ENCODE results near the gene PAGE2. TPM values are rescaled to one million over a fixed set of nuclear protein-coding genes. Genes with fewer than 3 reads are reported as not detected.
"Not testable (repeated sequence)": the region's sequence is repeated elsewhere in the genome, so short reads cannot be mapped to it uniquely, and the experiment has no call there.

PAGE2 gene
- total and polyA plus RNA-seq, 2 of the 13 experiments (the other 11 are each of a cell fraction or from before 2014, with no cell fraction given) = not detected

- 0% methylated on average over 1 of the region's 1 CpG for WGBS (ENCODE audit: low lambda C conversion rate)
- ChIA-PET CTCF (ENCODE audit: low intra/inter-chr PET ratio, low total read pairs) (interaction anchor here (1.1 to 1.6 kb wide), 3 partner anchors 76 to 1113 kb away, joined by 4 to 6 read pairs (median 6); no protein-coding TSS in a partner anchor), POLR2A (no interaction called here)
- intact Hi-C loops (cut with micrococcal nuclease; ENCODE audit: unreplicated experiment) = loop anchor here (1.0 kb wide), 3 partner anchors 25 to 208 kb away; no protein-coding TSS in a partner anchor
- H2AFZ ChIP-seq (ENCODE audit: low read length) = no peak overlapping the region
- H3K27me3 ChIP-seq (ENCODE audit: control insufficient read depth in 1 of 2, insufficient read depth in 2 of 2, low read length in 2 of 2) = no peaks in the 10 kb centered on the region
- H3K4me3 ChIP-seq (replicated peaks in 1 of 3; ENCODE audit: insufficient read depth in 1 of 3, low read depth in 2 of 3, low read length in 3 of 3) = no peak overlapping the region
- in situ Hi-C loops (cut with HindIII; ENCODE audit: extremely low pct_ligation_motif_present, low pct_unique_long_range_greater_than_20kb) = loop anchor here (10.0 to 25.0 kb wide), 2 partner anchors 210 to 577 kb away; partner anchors contain the start of gene RRAGB
- no peak overlapping the region for H3K27ac ChIP-seq (ENCODE audit: extremely low read length, insufficient read depth, low read length)
- H3K9me3 ChIP-seq (ENCODE audit: low read length) = no peaks in the 10 kb centered on the region
- no peaks in the 10 kb centered on the region for H3K79me2 ChIP-seq (ENCODE audit: insufficient read depth, low read length)
- ATAC-seq (peak; percentile 69), FAIRE-seq (peak; percentile 52), DNase-seq (ENCODE audit: low spot score) (peak; percentile 39)
- no peak overlapping the region for H3K9ac ChIP-seq (ENCODE audit: insufficient read depth, low read depth, low read length)
- BruUV-seq (replicated peaks) = no TSS peak
- no peaks in the 10 kb centered on the region; the same call in 1 of the 2 replicates for H3K4me1 ChIP-seq (ENCODE audit: insufficient read depth, low read length)
- H3K4me2 ChIP-seq (ENCODE audit: low read depth, low read length) = no peak overlapping the region
- peak; percentile 82 for TF ChIP-seq CTCF (CRISPR knock-in tag; IDR thresholded peaks at IDR 0.05)
- TF ChIP-seq IKZF5 (CRISPR knock-in tag; IDR thresholded peaks at IDR 0.05) = no peak
- TF ChIP-seq RFXAP (CRISPR knock-in tag; IDR thresholded peaks at IDR 0.05; ENCODE audit: borderline replicate concordance) = no peak
- TF ChIP-seq MTA3 (CRISPR knock-in tag; IDR thresholded peaks at IDR 0.05) = no peak
- peak; percentile 63 for TF ChIP-seq RAD21 (CRISPR knock-in tag; IDR thresholded peaks at IDR 0.05)
- no peak for TF ChIP-seq ZMYM2 (CRISPR knock-in tag; IDR thresholded peaks at IDR 0.05)
- no peak for TF ChIP-seq REL (CRISPR knock-in tag; conservative IDR thresholded peaks at IDR 0.05)
- no peak for TF ChIP-seq NFE2L2 (IDR thresholded peaks at IDR 0.05; ENCODE audit: low read length)
- TF ChIP-seq ZNF513 (CRISPR knock-in tag; conservative IDR thresholded peaks at IDR 0.05) = no peak
- TF ChIP-seq TEAD3 (CRISPR knock-in tag; optimal IDR thresholded peaks at IDR 0.05; ENCODE audit: borderline replicate concordance) = peak; percentile 63
- peak; percentile 89 for TF ChIP-seq STAG1 (CRISPR knock-in tag; IDR thresholded peaks at IDR 0.05)
- TF ChIP-seq ZNF558 (CRISPR knock-in tag; IDR thresholded peaks at IDR 0.05; ENCODE audit: borderline replicate concordance) = no peak
- TF ChIP-seq SMC3 (IDR thresholded peaks at IDR 0.05; ENCODE audit: low read length) = peak; percentile 92
- no peaks in the 10 kb centered on the region for H4K20me1 ChIP-seq (ENCODE audit: insufficient read depth, low read length)
- H3K36me3 ChIP-seq (replicated peaks in 1 of 2; ENCODE audit: control insufficient read depth in 1 of 2, insufficient read depth in 2 of 2, low read length in 2 of 2) = no peaks in the 10 kb centered on the region
These were observed 46.4 kb downstream of the PAGE2 start for GRCh38 chrX:55135171-55135570.

GRCh38 chrX:55140800-55141199 is 52.0 kb downstream of the PAGE2 start:
- not testable (repeated sequence) for FAIRE-seq

More at GRCh38 chrX:55140800-55141199, 52.0 kb downstream of the PAGE2 start:
- H2AFZ ChIP-seq (ENCODE audit: low read length); H4K20me1 ChIP-seq (ENCODE audit: insufficient read depth, low read length); POLR2A ChIA-PET; H3K27me3 ChIP-seq (ENCODE audit: control insufficient read depth in 1 of 2, insufficient read depth in 2 of 2, low read length in 2 of 2); DNase-seq (ENCODE audit: low spot score); CTCF ChIA-PET (ENCODE audit: low intra/inter-chr PET ratio, low total read pairs); H3K4me3 ChIP-seq (replicated peaks in 1 of 3; ENCODE audit: insufficient read depth in 1 of 3, low read depth in 2 of 3, low read length in 3 of 3); H3K79me2 ChIP-seq (ENCODE audit: insufficient read depth, low read length); H3K9ac ChIP-seq (ENCODE audit: insufficient read depth, low read depth, low read length); H3K27ac ChIP-seq (ENCODE audit: extremely low read length, insufficient read depth, low read length); ATAC-seq; H3K9me3 ChIP-seq (ENCODE audit: low read length); H3K36me3 ChIP-seq (replicated peaks in 1 of 2; ENCODE audit: control insufficient read depth in 1 of 2, insufficient read depth in 2 of 2, low read length in 2 of 2); intact Hi-C loops (cut with micrococcal nuclease; ENCODE audit: unreplicated experiment); BruUV-seq (replicated peaks); H3K4me2 ChIP-seq (ENCODE audit: low read depth, low read length): not testable (repeated sequence)
- peaks cover 23% of the 10 kb centered on the region for H3K4me1 ChIP-seq (ENCODE audit: insufficient read depth, low read length)
- WGBS (ENCODE audit: low lambda C conversion rate) = 75% methylated on average over 1 of the region's 1 CpG
- in situ Hi-C loops (cut with HindIII; ENCODE audit: extremely low pct_ligation_motif_present, low pct_unique_long_range_greater_than_20kb) = loop anchor here (25.0 kb wide), 1 partner anchor 572 kb away; the partner anchor contains the start of gene RRAGB
